22Rv1 (cell line): Measurements from ENCODE around the gene HS3ST3B1.

Experiments
- H3K27ac ChIP-seq: fragments of 450-650 bp; 2 replicates; pipeline ENCODE4 v1.5.1; 2017
- ZFX ChIP-seq: fragments of 450-650 bp; IDR thresholded peaks from 2 replicates; pipeline ENCODE4 v1.6.1; 2017; ENCODE audit warnings: antibody characterized with exemption, borderline replicate concordance
- TF ChIP-seq, protein P1 (sequence below): fragments of 450-650 bp; IDR thresholded peaks from 2 replicates; pipeline ENCODE4 v1.5.1; 2017; ENCODE audit warnings: mild to moderate bottlenecking

The HS3ST3B1 gene

DNA sequence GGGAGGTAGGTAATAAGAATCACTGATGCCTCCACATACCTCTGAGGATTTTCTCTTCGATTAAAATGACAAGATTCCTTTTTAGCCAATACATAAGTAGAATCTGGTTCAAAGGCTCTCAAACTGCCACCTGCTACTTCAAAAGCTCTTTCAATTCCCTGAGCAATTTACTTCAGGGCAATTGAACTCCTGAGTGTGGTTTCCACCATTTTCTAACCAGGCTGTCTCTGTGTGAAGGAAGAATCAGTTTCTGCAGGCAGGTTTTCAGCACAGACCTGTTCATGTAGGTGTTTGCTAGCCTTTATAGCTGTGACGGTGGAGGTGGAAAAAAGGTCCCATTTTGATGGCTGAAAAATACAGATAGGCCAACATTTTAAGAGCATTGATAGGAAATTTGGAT lies 18.2 kb upstream of the HS3ST3B1 start:
- no peak overlapping the region for H3K27ac ChIP-seq
- TF ChIP-seq ZFX: no peak
- TF ChIP-seq, protein P1, sequence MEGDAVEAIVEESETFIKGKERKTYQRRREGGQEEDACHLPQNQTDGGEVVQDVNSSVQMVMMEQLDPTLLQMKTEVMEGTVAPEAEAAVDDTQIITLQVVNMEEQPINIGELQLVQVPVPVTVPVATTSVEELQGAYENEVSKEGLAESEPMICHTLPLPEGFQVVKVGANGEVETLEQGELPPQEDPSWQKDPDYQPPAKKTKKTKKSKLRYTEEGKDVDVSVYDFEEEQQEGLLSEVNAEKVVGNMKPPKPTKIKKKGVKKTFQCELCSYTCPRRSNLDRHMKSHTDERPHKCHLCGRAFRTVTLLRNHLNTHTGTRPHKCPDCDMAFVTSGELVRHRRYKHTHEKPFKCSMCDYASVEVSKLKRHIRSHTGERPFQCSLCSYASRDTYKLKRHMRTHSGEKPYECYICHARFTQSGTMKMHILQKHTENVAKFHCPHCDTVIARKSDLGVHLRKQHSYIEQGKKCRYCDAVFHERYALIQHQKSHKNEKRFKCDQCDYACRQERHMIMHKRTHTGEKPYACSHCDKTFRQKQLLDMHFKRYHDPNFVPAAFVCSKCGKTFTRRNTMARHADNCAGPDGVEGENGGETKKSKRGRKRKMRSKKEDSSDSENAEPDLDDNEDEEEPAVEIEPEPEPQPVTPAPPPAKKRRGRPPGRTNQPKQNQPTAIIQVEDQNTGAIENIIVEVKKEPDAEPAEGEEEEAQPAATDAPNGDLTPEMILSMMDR: no peak

DNA sequence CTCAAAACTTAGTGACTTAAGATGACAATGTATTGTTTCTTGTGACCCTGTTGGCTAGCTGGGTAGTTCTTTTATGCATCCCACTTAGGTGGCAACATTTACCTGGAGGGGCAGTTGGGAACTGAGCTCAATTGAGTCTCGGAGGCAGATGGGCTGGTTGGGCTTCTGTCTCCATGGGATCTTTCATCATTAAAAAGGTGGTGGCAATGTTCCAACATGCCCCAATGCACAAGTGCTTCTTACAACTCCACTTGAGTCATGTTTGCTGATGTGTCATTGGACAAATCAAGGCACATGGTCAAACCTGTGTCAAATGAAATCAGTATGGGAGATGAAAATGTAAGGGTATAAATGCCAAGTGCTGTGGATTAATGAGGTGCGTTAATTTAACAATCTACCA lies 11.7 kb upstream of the HS3ST3B1 start:
- no peak overlapping the region for H3K27ac ChIP-seq
- no peak for TF ChIP-seq ZFX
- TF ChIP-seq, protein P1: no peak

DNA sequence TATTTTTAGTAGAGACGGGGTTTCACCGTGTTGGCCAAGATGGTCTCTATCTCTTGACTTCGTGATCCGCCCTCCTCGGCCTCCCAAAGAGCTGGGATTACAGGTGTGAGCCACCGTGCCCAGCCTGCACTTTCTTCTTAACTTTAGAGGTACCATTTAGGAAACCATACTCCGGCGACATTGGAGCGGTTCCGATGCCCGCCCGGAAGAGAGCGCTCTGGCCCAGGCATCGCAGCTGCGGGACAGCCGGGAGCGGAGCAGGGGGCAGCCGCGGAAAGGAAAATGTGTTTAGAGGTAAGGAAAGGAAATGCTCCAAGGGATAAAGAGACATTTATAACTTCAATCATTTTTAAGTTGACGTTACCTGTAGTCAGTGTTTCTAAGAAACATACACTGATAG lies 6.0 kb upstream of the HS3ST3B1 start:
- no peak overlapping the region for H3K27ac ChIP-seq
- TF ChIP-seq, protein P1: no peak
- no peak for TF ChIP-seq ZFX

DNA sequence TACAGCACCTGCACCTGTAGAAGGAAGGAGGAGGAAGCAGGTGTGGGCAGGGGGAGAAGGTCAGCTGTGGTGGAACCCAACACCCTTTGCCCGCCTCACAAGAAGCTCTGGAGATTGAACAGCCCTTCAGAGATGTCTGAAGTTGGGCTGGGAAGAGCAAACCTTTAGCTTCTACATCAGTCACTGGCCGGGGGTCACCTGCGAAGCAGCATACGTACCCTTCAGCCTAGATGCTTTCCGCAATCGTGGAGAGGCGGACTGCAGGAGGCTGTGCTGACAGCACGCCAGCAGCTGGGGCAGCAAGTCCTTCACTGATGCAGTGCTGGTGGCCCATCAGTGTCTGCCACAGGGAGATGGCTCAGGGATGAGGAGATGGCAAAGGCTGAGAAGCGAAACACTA lies 5.2 kb upstream of the HS3ST3B1 start:
- no peak overlapping the region for H3K27ac ChIP-seq
- no peak for TF ChIP-seq ZFX
- TF ChIP-seq, protein P1: no peak

DNA sequence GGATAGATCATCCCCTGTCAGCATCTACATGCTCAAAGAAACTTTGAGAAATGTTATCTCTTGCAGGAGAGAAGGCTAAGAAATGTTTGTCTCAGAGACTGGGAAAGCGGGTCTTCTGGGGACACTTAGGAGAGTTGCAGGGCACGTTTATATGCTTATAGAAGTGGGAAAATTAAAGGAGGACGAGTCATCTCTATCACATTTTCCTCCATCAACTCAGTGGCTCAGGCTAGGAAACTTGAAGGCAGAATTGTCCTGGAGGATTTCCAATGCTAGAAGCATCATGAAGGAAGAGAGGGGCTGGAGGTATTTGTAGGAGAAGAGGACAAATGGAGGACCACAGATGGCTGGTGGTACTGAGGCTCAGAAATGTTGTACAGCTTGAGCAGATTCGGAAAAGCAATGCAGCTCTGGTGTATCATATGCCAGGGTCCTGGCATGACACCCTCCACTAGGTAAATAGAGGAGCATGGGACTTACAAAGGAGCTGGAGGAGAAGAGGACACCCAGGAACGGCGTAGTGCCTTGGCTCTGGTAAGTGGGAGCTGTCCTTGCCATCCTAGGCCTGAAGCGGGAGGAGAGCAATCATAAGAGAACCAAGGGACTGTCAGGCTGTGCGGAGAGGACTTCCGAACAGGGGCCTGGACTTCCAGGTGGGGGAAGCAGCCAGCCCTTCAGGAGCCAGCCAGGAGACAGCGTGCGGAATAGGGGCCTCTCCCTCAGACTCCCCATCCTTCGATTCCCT lies 4.5 kb upstream of the HS3ST3B1 start:
- no peak for TF ChIP-seq ZFX
- TF ChIP-seq, protein P1: no peak
- H3K27ac ChIP-seq: no peak overlapping the region

DNA sequence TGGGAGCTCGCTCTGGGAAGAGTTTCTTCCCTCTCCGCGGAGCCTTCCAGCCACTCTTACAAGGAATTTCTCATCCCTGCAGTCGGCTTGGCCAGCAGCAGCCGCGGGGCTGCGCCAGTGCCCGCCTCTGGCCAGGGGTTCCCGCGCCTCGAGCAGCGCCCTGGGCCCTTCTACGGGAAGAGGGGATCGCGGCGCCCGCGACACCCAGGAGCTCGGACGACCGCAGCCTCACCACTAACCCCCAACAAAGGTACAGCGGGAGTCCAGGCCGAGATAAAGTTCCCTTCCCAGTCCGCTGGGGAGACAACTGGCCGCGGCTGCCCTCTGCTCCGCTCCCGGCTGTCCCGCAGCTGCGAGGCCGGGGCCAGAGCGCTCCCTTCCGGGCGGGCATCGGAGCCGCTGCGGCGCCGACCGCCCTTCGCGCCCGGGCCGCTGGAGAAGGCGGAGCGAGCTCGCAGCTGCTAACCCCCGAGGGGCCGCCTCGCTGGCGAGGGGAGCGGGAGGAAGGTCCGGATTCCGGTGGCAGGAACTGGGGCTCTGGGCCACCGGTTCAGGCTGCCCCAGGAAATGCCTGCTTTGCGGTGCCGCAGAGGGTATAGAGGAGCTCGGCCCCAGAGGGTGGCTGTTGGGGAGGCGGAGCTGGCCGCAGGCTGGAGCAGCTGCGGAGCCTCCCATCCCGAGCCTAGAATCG lies 3.6 kb upstream of the HS3ST3B1 start:
- H3K27ac ChIP-seq: no peak overlapping the region
- TF ChIP-seq, protein P1: peak; percentile 75
- no peak for TF ChIP-seq ZFX
